Skin of body (tissue), 2 donors: Measurements from ENCODE around the gene DUSP10. TPM values are rescaled to one million over a fixed set of nuclear protein-coding genes. Genes with fewer than 3 reads are reported as not detected.

Source experiments
- DNase-seq: peaks from one replicate; lab custom pipeline; 2025; lab: John Stamatoyannopoulos, UW
- total RNA-seq: library from RNA; depleted of rRNA; stranded (reverse); fragments of >200 nt; gene quantifications from one replicate; pipeline ENCODE4 v1.2.3, GENCODE V29; 2014

Gene DUSP10
- 14.0 TPM for total RNA-seq

GRCh38 chr1:221741703-221742554 is at the start of gene DUSP10:
DUSP10 (minus strand) TSS chr1:221742089; CDS start chr1:221739744, 2,345 bp downstream.
- DNase-seq, result peak; percentile 99

GRCh38 chr1:221788466-221788865 is 46.6 kb upstream of the DUSP10 start:
- DNase-seq, result no peak

GRCh38 chr1:221786647-221787046 is 44.8 kb upstream of the DUSP10 start:
- DNase-seq, result no peak

GRCh38 chr1:221783936-221784335 is 42.0 kb upstream of the DUSP10 start:
- no peak for DNase-seq

- DNase-seq, result no peak
These were observed 41.5 kb upstream of the DUSP10 start for GRCh38 chr1:221783437-221783836.

GRCh38 chr1:221782970-221783369 is 41.1 kb upstream of the DUSP10 start:
- no peak for DNase-seq

- no peak for DNase-seq
These were observed 40.6 kb upstream of the DUSP10 start for GRCh38 chr1:221782477-221782876.

GRCh38 chr1:221781102-221781755 is 39.3 kb upstream of the DUSP10 start:
- DNase-seq, result no peak

GRCh38 chr1:221780175-221780574 is 38.3 kb upstream of the DUSP10 start:
- no peak for DNase-seq

GRCh38 chr1:221779771-221780170 is 37.9 kb upstream of the DUSP10 start:
- no peak for DNase-seq

GRCh38 chr1:221778535-221779142 is 36.8 kb upstream of the DUSP10 start:
- DNase-seq, result no peak

- no peak for DNase-seq
These were observed 36.2 kb upstream of the DUSP10 start for GRCh38 chr1:221778125-221778524.

- no peak for DNase-seq
These were observed 35.7 kb upstream of the DUSP10 start for GRCh38 chr1:221777431-221778072.

- DNase-seq, result no peak
These were observed 34.8 kb upstream of the DUSP10 start for GRCh38 chr1:221776495-221777301.

- no peak for DNase-seq
These were observed 33.3 kb upstream of the DUSP10 start for GRCh38 chr1:221775206-221775605.

GRCh38 chr1:221774054-221774842 is 32.4 kb upstream of the DUSP10 start:
- no peak for DNase-seq

- no peak for DNase-seq
These were observed 31.5 kb upstream of the DUSP10 start for GRCh38 chr1:221773383-221773782.

GRCh38 chr1:221772117-221772516 is 30.2 kb upstream of the DUSP10 start:
- DNase-seq, result no peak

- no peak for DNase-seq
These were observed 26.7 kb upstream of the DUSP10 start for GRCh38 chr1:221768444-221769066.

GRCh38 chr1:221766210-221766609 is 24.3 kb upstream of the DUSP10 start:
- peak; percentile 13 for DNase-seq
